Endothelial cell of umbilical vein (primary cell): ENCODE data around the gene PLBD2. TPM values are rescaled to one million over a fixed set of nuclear protein-coding genes. Genes with fewer than 3 reads are reported as not detected.

Experiments used
- BruUV-seq: library from RNA; stranded (reverse); fragments of 400-500 nt; replicated peaks from 2 replicates; lab custom pipeline; 2021; lab: Mats Ljungman, UMichigan
- CTCF ChIA-PET: fragments of 300-600, 350-600 bp; sonication (Branson Sonifier 250); formaldehyde crosslinking; loops from one replicate; lab custom pipeline; 2021; ENCODE audit warnings: antibody characterized with exemption, inconsistent platforms; lab: Charles Lee
- POLR2A ChIA-PET: fragments of 300-600, 350-600 bp; sonication (Branson Sonifier 250); formaldehyde crosslinking; loops from one replicate; lab custom pipeline; 2021; ENCODE audit warnings: antibody characterized with exemption, inconsistent platforms; lab: Charles Lee
- DNase-seq: peaks from one replicate; pipeline ENCODE4 v3.0.0-alpha.2; 2011; ENCODE audit warnings: low read depth, low spot score
- FAIRE-seq: peaks from 2 replicates; lab custom pipeline; 2011; peaks lifted over from hg19 to GRCh38; lab: Jason Lieb, UNC
- H2AFZ ChIP-seq: 2 replicates; pipeline ENCODE4 v1.6.0; 2012; ENCODE audit warnings: low read depth, low read length, control low read depth, inconsistent platforms
- H3K27ac ChIP-seq: 2 replicates; pipeline ENCODE4 v1.5.1; 2011; ENCODE audit warnings: low read depth, mild to moderate bottlenecking, control low read depth, low read length, moderate library complexity; ENCODE audit not compliant: insufficient read depth
- H3K27me3 ChIP-seq, 2 experiments: 2 replicates each; pipeline versions ENCODE4 v1.6.0 to v1.6.1; 2011; ENCODE audit warnings: low read length in 2 of 2, mixed read lengths in 1 of 2; ENCODE audit not compliant: control insufficient read depth in 2 of 2, insufficient read depth in 2 of 2
- H3K36me3 ChIP-seq, 2 experiments: 2 replicates in 1 of 2; 3 replicates in 1 of 2; pipeline ENCODE4 v1.5.1; 2011; ENCODE audit warnings: low read length in 2 of 2, mild to moderate bottlenecking in 1 of 2, moderate library complexity in 1 of 2; ENCODE audit not compliant: control insufficient read depth in 2 of 2, insufficient read depth in 2 of 2; ENCODE audit errors: extremely low read depth in 1 of 2
- H3K4me1 ChIP-seq: 3 replicates; pipeline ENCODE4 v1.5.1; 2011; ENCODE audit warnings: mild to moderate bottlenecking, low read length; ENCODE audit not compliant: control insufficient read depth, insufficient read depth; ENCODE audit errors: extremely low read depth
- H3K4me2 ChIP-seq: 2 replicates; pipeline ENCODE4 v1.6.1; 2011; ENCODE audit warnings: low read length, control low read depth, mixed read lengths; ENCODE audit not compliant: insufficient read depth
- H3K4me3 ChIP-seq, 3 experiments: fragments of 200-600 bp in 1 of 3; sonication (generic), shearing (Covaris generic) in 1 of 3; replicated peaks in 1 of 3; 2 replicates each; pipeline ENCODE4 v1.5.1; 2011 to 2016; ENCODE audit warnings: control low read depth in 3 of 3, low read length in 3 of 3, mild to moderate bottlenecking in 2 of 3, inconsistent platforms in 1 of 3, low read depth in 1 of 3, moderate library complexity in 1 of 3; ENCODE audit not compliant: insufficient read depth in 1 of 3
- H3K79me2 ChIP-seq: 2 replicates; pipeline ENCODE4 v1.6.0; 2012; ENCODE audit warnings: low read length, inconsistent platforms; ENCODE audit not compliant: control insufficient read depth, insufficient read depth
- H3K9ac ChIP-seq: replicated peaks from 2 replicates; pipeline ENCODE3; 2011; ENCODE audit warnings: low read length, control low read depth; ENCODE audit not compliant: insufficient read depth; ENCODE audit errors: extremely low read depth
- H3K9me1 ChIP-seq: replicated peaks from 3 replicates; pipeline ENCODE4 v1.6.0; 2011; ENCODE audit warnings: mild to moderate bottlenecking, low read length; ENCODE audit not compliant: control insufficient read depth, insufficient read depth; ENCODE audit errors: extremely low read depth
- H3K9me3 ChIP-seq: replicated peaks from 2 replicates; pipeline ENCODE4 v1.5.1; 2012; ENCODE audit warnings: low read length, inconsistent platforms; ENCODE audit not compliant: control insufficient read depth, insufficient read depth
- H4K20me1 ChIP-seq: replicated peaks from 2 replicates; pipeline ENCODE3; 2011; ENCODE audit warnings: mild to moderate bottlenecking, low read length; ENCODE audit not compliant: control insufficient read depth, insufficient read depth; ENCODE audit errors: extremely low read depth
- CTCF ChIP-seq, 2 donors: IDR thresholded peaks; 1 replicate in 1 of 2; 2 replicates in 1 of 2; pipeline ENCODE4 v1.5.1; 2011; ENCODE audit warnings: low read length in 2 of 2, mild to moderate bottlenecking in 2 of 2, moderate library complexity in 2 of 2, control low read depth in 1 of 2, inconsistent platforms in 1 of 2, low read depth in 1 of 2; ENCODE audit not compliant: insufficient read depth in 1 of 2; ENCODE audit errors: extremely low read depth in 1 of 2
- EZH2 ChIP-seq: IDR thresholded peaks from 2 replicates; pipeline ENCODE4 v1.6.1; 2012; ENCODE audit warnings: borderline replicate concordance, low read depth, mild to moderate bottlenecking, moderate library complexity, low read length, inconsistent platforms; ENCODE audit not compliant: severe bottlenecking
- FOS ChIP-seq: IDR thresholded peaks from 2 replicates; pipeline ENCODE4 v1.6.1; 2011; ENCODE audit warnings: mild to moderate bottlenecking, low read length, moderate library complexity, borderline replicate concordance; ENCODE audit not compliant: insufficient read depth
- GATA2 ChIP-seq: IDR thresholded peaks from 2 replicates; pipeline ENCODE4 v1.7.0; 2011; ENCODE audit warnings: low read depth, mild to moderate bottlenecking, moderate library complexity, mixed read lengths, low read length; ENCODE audit not compliant: insufficient read length, insufficient read depth
- JUN ChIP-seq: IDR thresholded peaks from 2 replicates; pipeline ENCODE4 v1.6.1; 2011; ENCODE audit warnings: borderline replicate concordance, low read depth; ENCODE audit not compliant: insufficient read length, insufficient read depth
- MAX ChIP-seq: IDR thresholded peaks from 2 replicates; pipeline ENCODE4 v1.6.1; 2011; ENCODE audit not compliant: insufficient read depth, insufficient read length
- MYC ChIP-seq: IDR thresholded peaks from one replicate; pipeline ENCODE4 v1.6.1; 2011; ENCODE audit warnings: mild to moderate bottlenecking, low read depth, low read length
- POLR2A ChIP-seq: IDR thresholded peaks from 2 replicates; pipeline ENCODE4 v1.6.1; 2012; ENCODE audit warnings: low read depth, mild to moderate bottlenecking, control low read depth, low read length
- POLR2AphosphoS5 ChIP-seq: IDR thresholded peaks from 2 replicates; pipeline ENCODE4 v1.6.1; 2012; ENCODE audit warnings: low read depth, mild to moderate bottlenecking, control low read depth, low read length, moderate library complexity; ENCODE audit not compliant: insufficient read depth
- dilution Hi-C: fragments of 300-500 bp; cut with MboI; formaldehyde crosslinking; loops from one replicate; pipeline ENCODE4 v1.15.0; 2019; ENCODE audit warnings: low sequenced_read_pairs; ENCODE audit not compliant: extremely low pct_ligation_motif_present
- intact Hi-C: fragments of 100-400 bp; cut with micrococcal nuclease; formaldehyde crosslinking; loops from one replicate; pipeline ENCODE4 v1.10.0; 2022
- polyA plus RNA-seq, 4 experiments: library from polyadenylated mRNA; depleted of rRNA in 3 of 4; stranded (reverse) in 3 of 4; unstranded in 1 of 4; fragments of >200 nt; gene quantifications; 2 replicates each; pipeline versions ENCODE4 v1.2.1 to v1.2.3, GENCODE V29; 2011 to 2012; ENCODE audit warnings: missing spikeins in 1 of 4
- total RNA-seq: library from RNA; stranded (reverse); gene quantifications from 2 replicates; pipeline ENCODE4 v1.2.3, GENCODE V29; 2021

Gene PLBD2
- total and polyA plus RNA-seq, 2 donors (not counting 3 experiments of a cell fraction or from before 2014, with no cell fraction given) = 24.4 to 46.8 TPM

GRCh38 chr12:113382206-113382605 is 23.8 kb downstream of the PLBD2 start:
- no peaks in the 10 kb centered on the region for H3K4me1 ChIP-seq
- POLR2A ChIA-PET = no interaction called here
- no peaks in the 10 kb centered on the region for H4K20me1 ChIP-seq
- DNase-seq = no peak
- H3K9ac ChIP-seq = no peak overlapping the region
- dilution Hi-C loops = no loop called here
- no peaks in the 10 kb centered on the region for H3K79me2 ChIP-seq
- H3K36me3 ChIP-seq = peaks cover 0 to 12% of the 10 kb centered on the region in 2 experiments
- CTCF ChIA-PET = interaction anchor here (1.0 to 1.9 kb wide), 2 partner anchors 19 to 43 kb away, joined by 3 to 5 read pairs; no protein-coding TSS in a partner anchor
- H3K9me3 ChIP-seq = no peaks in the 10 kb centered on the region
- TF ChIP-seq JUN (no peak), CTCF (IDR thresholded peaks at IDR 0.05; ENCODE audit: extremely low read depth in 1 of 2, insufficient read depth in 1 of 2, low read depth in 1 of 2, low read length in 2 of 2) (no peak), POLR2AphosphoS5 (no peak), MAX (no peak), GATA2 (no peak), MYC (no peak), EZH2 (no peak), POLR2A (no peak), FOS (no peak)
- H2AFZ ChIP-seq = no peak overlapping the region
- H3K4me2 ChIP-seq = no peak overlapping the region
- H3K27ac ChIP-seq = no peak overlapping the region
- no peaks in the 10 kb centered on the region for H3K27me3 ChIP-seq
- no peak overlapping the region for H3K4me3 ChIP-seq
- no TSS peak for BruUV-seq
- no peak for FAIRE-seq
- no peaks in the 10 kb centered on the region for H3K9me1 ChIP-seq
- intact Hi-C loops = no loop called here
